Measurements from ENCODE around the gene OR6J1.
A peak's percentile ranks its signal among the peaks of the same experiment; 100 is the strongest.
"Not testable (repeated sequence)": the region's sequence is repeated elsewhere in the genome, so short reads cannot be mapped to it uniquely, and the experiment has no call there.

Gene OR6J1

DNA sequence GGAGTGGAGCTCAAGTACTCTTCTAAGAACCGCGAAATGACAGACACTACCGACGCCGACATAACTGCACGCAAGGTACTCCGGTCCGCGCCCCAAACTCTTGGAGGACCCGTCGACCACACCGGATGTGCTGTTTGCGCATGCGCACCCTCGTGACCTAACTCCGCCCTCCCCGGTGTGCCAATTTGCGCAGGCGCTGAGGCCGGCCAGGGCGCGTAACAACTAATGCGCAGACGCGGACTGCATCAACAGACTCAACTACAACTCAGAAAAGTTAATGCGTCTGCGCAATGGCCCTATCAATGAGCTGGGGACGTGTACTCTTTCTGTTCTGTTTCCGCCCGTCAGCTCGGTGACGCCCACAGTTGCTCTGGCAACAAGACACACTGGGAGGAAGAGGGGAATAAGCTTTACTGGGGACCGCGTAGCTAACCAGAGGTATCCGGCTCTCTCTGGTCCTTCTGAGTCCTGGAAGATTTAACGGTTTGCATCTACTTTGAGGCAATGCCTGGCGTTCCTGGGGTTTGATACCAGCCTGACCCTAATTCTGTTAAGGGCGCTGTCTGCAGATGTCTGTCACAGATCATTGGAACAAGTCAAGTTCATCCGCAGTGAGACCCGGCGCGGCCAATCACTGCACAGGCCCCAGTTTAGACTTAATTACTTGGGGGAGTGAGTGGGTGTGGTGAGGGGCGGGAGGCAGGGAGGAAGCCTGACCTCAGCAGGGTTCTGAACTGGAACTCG is 54.9 kb downstream of the OR6J1 start, which contains the start of gene DAD1:
TSS of gene DAD1 (minus strand) at position 129 of the 744 bp plus-strand sequence. CDS start at position 62, 67 bp downstream.
- intact Hi-C loops (cut with DNase I), result loop anchor here (2.0 to 10.0 kb wide), 2 partner anchors 178 to 266 kb away; partner anchors contain the start of gene OXA1L
- DNase-seq, result peak; percentile 91 to 98 (median 96)

DNA sequence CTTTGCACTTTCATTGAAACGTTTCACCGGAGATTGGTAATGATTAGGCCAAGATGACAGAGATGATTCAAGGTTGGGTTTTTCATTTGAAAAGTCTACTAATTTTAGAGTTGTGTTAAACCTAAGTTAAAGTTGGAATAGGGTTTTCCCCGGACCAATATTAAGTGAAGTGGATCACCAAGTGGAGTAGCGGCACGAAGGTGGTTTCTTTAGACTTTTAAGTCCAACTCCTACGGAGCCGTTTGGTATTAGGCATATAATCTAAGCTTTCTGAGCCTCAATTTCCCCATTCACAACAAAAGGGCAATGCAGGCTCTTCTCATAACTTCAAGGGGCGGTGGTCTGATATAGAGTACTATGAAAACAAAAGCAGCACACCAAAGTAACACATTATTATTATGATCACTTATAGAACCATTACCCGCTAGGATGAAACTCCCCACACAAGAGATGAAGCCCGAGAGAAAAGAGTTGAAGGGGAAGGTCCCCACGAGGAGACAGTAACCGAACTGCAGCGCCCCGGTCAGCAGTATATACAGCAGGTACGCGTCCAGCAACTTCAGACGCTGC is 55.5 kb downstream of the OR6J1 start:
- no peak for DNase-seq
- intact Hi-C loops (cut with DNase I), result loop anchor here (2.0 to 10.0 kb wide), 2 partner anchors 178 to 266 kb away; partner anchors contain the start of gene OXA1L

- intact Hi-C loops (cut with DNase I), result loop anchor here (2.0 to 10.0 kb wide), 2 partner anchors 179 to 267 kb away; partner anchors contain the start of gene OXA1L
Observed at GRCh38 chr14:22587677-22588422, 56.3 kb downstream of the OR6J1 start.

DNA sequence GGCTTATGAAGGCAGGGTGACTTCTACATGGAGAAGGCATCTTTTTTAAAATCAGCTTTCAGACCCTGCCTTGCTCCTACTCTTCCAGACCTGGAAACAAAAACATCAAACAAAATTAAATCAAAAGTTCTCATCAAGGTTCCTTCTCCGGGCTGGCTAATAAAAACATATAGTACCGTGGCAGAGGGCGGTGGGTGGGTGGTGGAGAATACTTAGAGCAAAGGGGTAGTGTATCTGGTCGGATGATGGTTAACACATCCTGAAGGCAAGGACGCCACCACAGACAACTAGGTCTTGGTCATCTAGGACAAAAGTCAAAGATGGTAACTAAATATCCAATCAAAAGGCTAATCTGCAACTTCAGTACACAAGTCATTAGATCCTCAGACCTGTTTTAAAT is 56.9 kb downstream of the OR6J1 start:
- intact Hi-C loops (cut with DNase I), result loop anchor here (10.0 kb wide), 1 partner anchor 268 kb away; no protein-coding TSS in a partner anchor
- DNase-seq, result no peak

More at GRCh38 chr14:22587677-22588422, 56.3 kb downstream of the OR6J1 start:
- DNase-seq, result not testable (repeated sequence)

DNA sequence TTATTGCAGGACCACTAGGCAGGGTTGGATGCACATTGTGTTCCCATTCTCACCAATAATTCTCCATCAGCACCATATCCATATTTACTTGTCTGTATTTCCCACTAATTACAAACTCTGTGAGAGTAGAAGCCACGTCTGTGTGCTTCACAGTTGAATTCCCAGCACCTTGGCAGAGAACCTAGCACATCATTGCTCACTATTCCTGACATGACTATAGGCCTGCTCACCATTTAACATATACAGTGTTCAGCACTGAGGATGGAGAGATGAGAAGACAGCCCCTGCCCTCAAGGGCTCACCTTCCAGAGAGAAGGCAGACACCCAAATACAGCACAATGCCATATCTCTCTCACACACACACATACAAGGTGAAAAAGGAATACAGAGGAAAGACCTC is 60.2 kb downstream of the OR6J1 start:
- intact Hi-C loops (cut with DNase I), result loop anchor here (10.0 kb wide), 1 partner anchor 271 kb away; no protein-coding TSS in a partner anchor
- DNase-seq, result no peak
